HEK293 (cell line): ENCODE data around the gene DNASE2.
A peak's percentile ranks its signal among the peaks of the same experiment; 100 is the strongest.

Experiments used
- CTCF ChIA-PET: fragments of 350-600 bp; formaldehyde crosslinking; extraction: SDS; loops from one replicate; lab custom pipeline; 2021; ENCODE audit warnings: antibody characterized with exemption; lab: Yijun Ruan, JAX
- POLR2A ChIA-PET: fragments of 300-600 bp; formaldehyde crosslinking; extraction: SDS; loops from one replicate; lab custom pipeline; 2020; ENCODE audit warnings: antibody characterized with exemption, inconsistent platforms; lab: Yijun Ruan, JAX
- H3K27ac ChIP-seq: fragments of 200-500 bp; sonication (Bioruptor generic); 2 replicates; pipeline ENCODE4 v1.5.1; 2014; ENCODE audit warnings: low read depth, low read length, control low read depth, inconsistent platforms; ENCODE audit errors: extremely low read depth
- H3K36me3 ChIP-seq, 2 experiments: fragments of 200-500 bp in 1 of 2; sonication (Bioruptor generic) in 1 of 2; 1 replicate in 1 of 2; 2 replicates in 1 of 2; pipeline ENCODE4 v1.5.1; 2014 to 2017; ENCODE audit warnings: inconsistent platforms in 2 of 2, low read length in 2 of 2; ENCODE audit not compliant: control insufficient read depth in 2 of 2, insufficient read depth in 1 of 2
- H3K4me1 ChIP-seq: fragments of 200-500 bp; sonication (Bioruptor generic); 2 replicates; pipeline ENCODE4 v1.5.1; 2014; ENCODE audit warnings: mild to moderate bottlenecking, low read length, inconsistent platforms; ENCODE audit not compliant: control insufficient read depth, insufficient read depth
- H3K4me3 ChIP-seq: 2 replicates; pipeline ENCODE4 v1.5.1; 2011; ENCODE audit warnings: low read depth, mild to moderate bottlenecking, control low read depth, low read length, moderate library complexity
- H3K9me3 ChIP-seq: fragments of 200-500 bp; sonication (Bioruptor generic); 2 replicates; pipeline ENCODE4 v1.5.1; 2014; ENCODE audit warnings: low read depth, low read length, inconsistent platforms; ENCODE audit not compliant: control insufficient read depth, insufficient read depth
- BCL11A ChIP-seq: fragments of 450-650 bp; formaldehyde crosslinking; IDR thresholded peaks from 2 replicates; pipeline ENCODE4 v1.5.1; 2016; ENCODE audit warnings: low read depth, missing biosample characterization, missing genetic modification characterization
- IKZF3 ChIP-seq: fragments of 450-650 bp; IDR thresholded peaks from 2 replicates; pipeline ENCODE4 v1.5.0; 2018; ENCODE audit warnings: missing biosample characterization, mild to moderate bottlenecking, missing genetic modification characterization, moderate library complexity
- KLF1 ChIP-seq: fragments of 450-650 bp; formaldehyde crosslinking; IDR thresholded peaks from 2 replicates; pipeline ENCODE4 v1.5.1; 2016; ENCODE audit warnings: missing biosample characterization, missing genetic modification characterization
- OVOL3 ChIP-seq: fragments of 450-650 bp; formaldehyde crosslinking; IDR thresholded peaks from 2 replicates; pipeline ENCODE4 v1.5.1; 2016; ENCODE audit warnings: missing biosample characterization, missing genetic modification characterization
- ZBTB20 ChIP-seq: fragments of 450-650 bp; formaldehyde crosslinking; IDR thresholded peaks from 2 replicates; pipeline ENCODE4 v1.5.1; 2016; ENCODE audit warnings: missing biosample characterization, missing genetic modification characterization
- ZNF133 ChIP-seq: fragments of 450-650 bp; formaldehyde crosslinking; IDR thresholded peaks from 2 replicates; pipeline ENCODE4 v1.5.1; 2016; ENCODE audit warnings: missing biosample characterization, missing genetic modification characterization
- ZNF155 ChIP-seq: fragments of 450-650 bp; formaldehyde crosslinking; IDR thresholded peaks from 2 replicates; pipeline ENCODE4 v1.5.1; 2016; ENCODE audit warnings: missing biosample characterization, missing genetic modification characterization
- ZNF174 ChIP-seq: fragments of 450-650 bp; formaldehyde crosslinking; IDR thresholded peaks from 2 replicates; pipeline ENCODE4 v1.5.0; 2017; ENCODE audit warnings: missing biosample characterization, mild to moderate bottlenecking, missing genetic modification characterization
- ZNF394 ChIP-seq: fragments of 450-650 bp; formaldehyde crosslinking; IDR thresholded peaks from 2 replicates; pipeline ENCODE4 v1.5.1; 2016; ENCODE audit warnings: missing biosample characterization, missing genetic modification characterization, mild to moderate bottlenecking, moderate library complexity, borderline replicate concordance
- ZNF473 ChIP-seq: fragments of 450-650 bp; formaldehyde crosslinking; IDR thresholded peaks from 2 replicates; pipeline ENCODE4 v1.5.1; 2017; ENCODE audit warnings: missing biosample characterization, missing genetic modification characterization
- ZNF514 ChIP-seq: fragments of 450-650 bp; formaldehyde crosslinking; IDR thresholded peaks from 2 replicates; pipeline ENCODE4 v1.5.1; 2016; ENCODE audit warnings: missing biosample characterization, missing genetic modification characterization
- ZNF555 ChIP-seq: fragments of 450-650 bp; formaldehyde crosslinking; conservative IDR thresholded peaks from 2 replicates; pipeline ENCODE4 v1.5.1; 2017; ENCODE audit warnings: missing biosample characterization, mild to moderate bottlenecking, missing genetic modification characterization, inconsistent platforms
- ZNF600 ChIP-seq: fragments of 450-650 bp; formaldehyde crosslinking; IDR thresholded peaks from 2 replicates; pipeline ENCODE4 v1.5.1; 2016; ENCODE audit warnings: missing biosample characterization, missing genetic modification characterization
- ZNF623 ChIP-seq: fragments of 450-650 bp; formaldehyde crosslinking; IDR thresholded peaks from 2 replicates; pipeline ENCODE4 v1.5.1; 2016; ENCODE audit warnings: missing biosample characterization, missing genetic modification characterization
- ZNF624 ChIP-seq: fragments of 450-650 bp; formaldehyde crosslinking; IDR thresholded peaks from 2 replicates; pipeline ENCODE4 v1.5.1; 2017; ENCODE audit warnings: missing biosample characterization, missing genetic modification characterization
- ZNF626 ChIP-seq: fragments of 450-650 bp; sonication (Bioruptor Pico); formaldehyde crosslinking; IDR thresholded peaks from 2 replicates; pipeline ENCODE4 v1.5.1; 2018; ENCODE audit warnings: missing biosample characterization, missing genetic modification characterization, inconsistent platforms
- ZNF654 ChIP-seq: fragments of 450-650 bp; formaldehyde crosslinking; IDR thresholded peaks from 2 replicates; pipeline ENCODE4 v1.5.1; 2016; ENCODE audit warnings: low read depth, missing biosample characterization, missing genetic modification characterization
- ZNF658 ChIP-seq: fragments of 450-650 bp; formaldehyde crosslinking; IDR thresholded peaks from 2 replicates; pipeline ENCODE4; 2016; ENCODE audit warnings: missing biosample characterization, missing genetic modification characterization
- ZNF785 ChIP-seq: fragments of 450-650 bp; formaldehyde crosslinking; IDR thresholded peaks from 2 replicates; pipeline ENCODE4 v1.5.1; 2016; ENCODE audit warnings: missing biosample characterization, missing genetic modification characterization
- TF ChIP-seq, protein P1 (sequence below): fragments of 450-650 bp; formaldehyde crosslinking; IDR thresholded peaks from 2 replicates; pipeline ENCODE4 v1.5.1; 2016; ENCODE audit warnings: missing biosample characterization, missing genetic modification characterization
- TF ChIP-seq, protein P2 (sequence below): fragments of 450-650 bp; formaldehyde crosslinking; optimal IDR thresholded peaks from 2 replicates; pipeline ENCODE3; 2016; ENCODE audit warnings: missing biosample characterization, mild to moderate bottlenecking, missing genetic modification characterization
- TF ChIP-seq, protein P3 (sequence below): fragments of 450-650 bp; formaldehyde crosslinking; IDR thresholded peaks from 2 replicates; pipeline ENCODE4 v1.5.1; 2016; ENCODE audit warnings: missing biosample characterization, missing genetic modification characterization, borderline replicate concordance
- TF ChIP-seq, protein P4 (sequence below): sonication (generic); formaldehyde crosslinking; IDR thresholded peaks from 2 replicates; pipeline ENCODE4 v1.8.1; 2022; ENCODE audit warnings: mild to moderate bottlenecking, moderate library complexity, missing genetic modification reagents
- TF ChIP-seq, protein P5 (sequence below): fragments of 450-650 bp; formaldehyde crosslinking; IDR thresholded peaks from 2 replicates; pipeline ENCODE4 v1.5.1; 2017; ENCODE audit warnings: missing biosample characterization, missing genetic modification characterization

The DNASE2 gene

DNA sequence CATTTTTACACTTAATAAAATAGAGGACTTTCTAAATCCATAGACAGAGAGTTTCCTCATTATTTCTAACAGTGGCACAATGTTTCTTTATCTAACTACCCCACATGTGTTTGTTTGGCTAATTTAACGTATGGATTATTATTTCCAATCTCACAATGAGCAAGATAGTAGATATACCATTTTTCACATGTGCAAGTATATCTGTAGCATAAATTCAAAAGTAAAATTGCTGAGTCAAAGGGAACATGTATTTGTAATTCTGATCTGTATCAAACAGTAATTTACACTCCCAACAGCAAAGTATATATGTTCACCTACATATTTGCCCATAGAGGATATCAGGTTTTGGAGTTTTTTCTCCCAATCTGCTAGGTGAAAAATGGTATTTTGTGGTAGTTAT is 24.6 kb downstream of the DNASE2 start (continued):
- TF ChIP-seq, protein P1, sequence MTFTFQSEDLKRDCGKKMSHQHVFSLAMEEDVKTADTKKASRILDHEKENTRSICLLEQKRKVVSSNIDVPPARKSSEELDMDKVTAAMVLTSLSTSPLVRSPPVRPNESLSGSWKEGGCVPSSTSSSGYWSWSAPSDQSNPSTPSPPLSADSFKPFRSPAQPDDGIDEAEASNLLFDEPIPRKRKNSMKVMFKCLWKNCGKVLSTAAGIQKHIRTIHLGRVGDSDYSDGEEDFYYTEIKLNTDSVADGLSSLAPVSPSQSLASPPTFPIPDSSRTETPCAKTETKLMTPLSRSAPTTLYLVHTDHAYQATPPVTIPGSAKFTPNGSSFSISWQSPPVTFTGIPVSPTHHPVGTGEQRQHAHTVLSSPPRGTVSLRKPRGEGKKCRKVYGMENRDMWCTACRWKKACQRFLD (tag by site-specific recombination), result no peak
- TF ChIP-seq ZNF514, result no peak
- TF ChIP-seq, protein P2, sequence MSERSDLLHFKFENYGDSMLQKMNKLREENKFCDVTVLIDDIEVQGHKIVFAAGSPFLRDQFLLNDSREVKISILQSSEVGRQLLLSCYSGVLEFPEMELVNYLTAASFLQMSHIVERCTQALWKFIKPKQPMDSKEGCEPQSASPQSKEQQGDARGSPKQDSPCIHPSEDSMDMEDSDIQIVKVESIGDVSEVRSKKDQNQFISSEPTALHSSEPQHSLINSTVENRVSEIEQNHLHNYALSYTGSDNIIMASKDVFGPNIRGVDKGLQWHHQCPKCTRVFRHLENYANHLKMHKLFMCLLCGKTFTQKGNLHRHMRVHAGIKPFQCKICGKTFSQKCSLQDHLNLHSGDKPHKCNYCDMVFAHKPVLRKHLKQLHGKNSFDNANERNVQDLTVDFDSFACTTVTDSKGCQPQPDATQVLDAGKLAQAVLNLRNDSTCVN (tag by site-specific recombination), result no peak
- TF ChIP-seq ZNF473 (tag by site-specific recombination), result no peak

DNA sequence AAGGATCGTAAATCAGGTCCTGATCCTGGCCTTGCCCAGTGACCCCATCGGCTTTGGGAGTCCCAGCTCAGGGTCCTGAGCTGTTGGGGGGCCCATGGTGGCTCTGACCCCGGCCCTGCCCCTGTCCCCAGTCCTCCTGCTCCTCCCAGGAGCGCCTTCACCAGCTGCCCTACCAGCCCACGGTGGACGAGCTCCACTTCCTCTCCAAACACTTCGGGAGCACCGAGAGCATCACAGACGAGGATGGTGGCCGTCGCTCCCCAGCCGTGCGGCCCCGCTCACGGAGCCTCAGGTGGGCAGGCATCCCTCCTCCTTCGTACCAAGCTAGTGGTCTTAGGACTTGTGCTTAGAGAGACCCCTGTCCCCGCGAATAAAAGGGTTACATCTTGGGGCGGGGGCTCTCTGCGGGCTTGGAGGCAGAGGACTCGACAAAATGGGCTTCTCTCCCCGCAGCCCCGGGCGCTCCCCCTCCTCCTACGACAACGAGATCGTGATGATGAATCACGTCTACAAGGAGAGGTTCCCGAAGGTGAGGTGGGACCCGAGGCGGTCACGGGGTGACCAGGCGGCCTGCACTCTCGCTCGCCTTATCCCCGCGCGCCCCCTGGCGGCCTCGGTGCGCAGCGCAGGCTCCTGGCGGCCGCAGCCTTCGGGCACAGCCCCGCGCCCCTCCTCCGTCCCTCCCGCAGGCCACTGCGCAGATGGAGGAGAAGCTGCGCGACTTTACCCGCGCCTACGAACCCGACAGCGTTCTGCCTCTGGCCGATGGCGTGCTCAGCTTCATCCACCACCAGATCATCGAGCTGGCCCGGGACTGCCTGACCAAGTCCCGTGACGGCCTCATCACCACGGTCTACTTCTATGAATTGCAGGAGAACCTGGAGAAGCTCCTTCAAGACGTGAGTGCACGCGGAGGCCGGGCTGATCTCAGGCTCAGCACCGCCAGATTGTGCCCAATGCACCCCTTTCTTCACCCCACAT is 33.8 kb downstream of the DNASE2 start:
- Histone ChIP-seq H3K36me3 (no peaks in the 10 kb centered on the region; a peak in 1 of 3 replicates), H3K4me1 (no peaks in the 10 kb centered on the region), H3K4me3 (peak overlapping the region; percentile 0; the same call in 1 of the 2 replicates), H3K9me3 (no peaks in the 10 kb centered on the region), H3K27ac (no peak overlapping the region)
- ChIA-PET CTCF (interaction anchor here (0.5 to 7.2 kb wide), 57 partner anchors 9 to 923 kb away, joined by 3 to 62 read pairs (median 5); partner anchors contain the start of genes DNASE2, GCDH, GET3 and JUNB), POLR2A (interaction anchor here (0.8 to 1.3 kb wide), 3 partner anchors 56 to 82 kb away, joined by 3 to 6 read pairs (median 4); partner anchors contain the start of gene JUNB)
- TF ChIP-seq ZNF133 (tag by site-specific recombination) (no peak), KLF1 (tag by site-specific recombination) (no peak), ZNF155 (tag by site-specific recombination) (no peak), ZNF394 (peak; percentile 83), BCL11A (tag by site-specific recombination) (peak; percentile 51; the same call in 1 of the 2 replicates), ZNF624 (tag by site-specific recombination) (no peak), ZNF626 (tag by site-specific recombination) (no peak), ZNF555 (tag by site-specific recombination) (no peak), ZNF658 (tag by site-specific recombination) (no peak), ZNF654 (peak; percentile 59), IKZF3 (tag by site-specific recombination) (no peak), ZNF600 (tag by site-specific recombination) (peak; percentile 68; the same call in 1 of the 2 replicates), ZNF623 (tag by site-specific recombination) (no peak), ZNF785 (tag by site-specific recombination) (peak; percentile 100), ZNF174 (no peak), ZBTB20 (no peak), OVOL3 (tag by site-specific recombination) (no peak)
- TF ChIP-seq, protein P3, sequence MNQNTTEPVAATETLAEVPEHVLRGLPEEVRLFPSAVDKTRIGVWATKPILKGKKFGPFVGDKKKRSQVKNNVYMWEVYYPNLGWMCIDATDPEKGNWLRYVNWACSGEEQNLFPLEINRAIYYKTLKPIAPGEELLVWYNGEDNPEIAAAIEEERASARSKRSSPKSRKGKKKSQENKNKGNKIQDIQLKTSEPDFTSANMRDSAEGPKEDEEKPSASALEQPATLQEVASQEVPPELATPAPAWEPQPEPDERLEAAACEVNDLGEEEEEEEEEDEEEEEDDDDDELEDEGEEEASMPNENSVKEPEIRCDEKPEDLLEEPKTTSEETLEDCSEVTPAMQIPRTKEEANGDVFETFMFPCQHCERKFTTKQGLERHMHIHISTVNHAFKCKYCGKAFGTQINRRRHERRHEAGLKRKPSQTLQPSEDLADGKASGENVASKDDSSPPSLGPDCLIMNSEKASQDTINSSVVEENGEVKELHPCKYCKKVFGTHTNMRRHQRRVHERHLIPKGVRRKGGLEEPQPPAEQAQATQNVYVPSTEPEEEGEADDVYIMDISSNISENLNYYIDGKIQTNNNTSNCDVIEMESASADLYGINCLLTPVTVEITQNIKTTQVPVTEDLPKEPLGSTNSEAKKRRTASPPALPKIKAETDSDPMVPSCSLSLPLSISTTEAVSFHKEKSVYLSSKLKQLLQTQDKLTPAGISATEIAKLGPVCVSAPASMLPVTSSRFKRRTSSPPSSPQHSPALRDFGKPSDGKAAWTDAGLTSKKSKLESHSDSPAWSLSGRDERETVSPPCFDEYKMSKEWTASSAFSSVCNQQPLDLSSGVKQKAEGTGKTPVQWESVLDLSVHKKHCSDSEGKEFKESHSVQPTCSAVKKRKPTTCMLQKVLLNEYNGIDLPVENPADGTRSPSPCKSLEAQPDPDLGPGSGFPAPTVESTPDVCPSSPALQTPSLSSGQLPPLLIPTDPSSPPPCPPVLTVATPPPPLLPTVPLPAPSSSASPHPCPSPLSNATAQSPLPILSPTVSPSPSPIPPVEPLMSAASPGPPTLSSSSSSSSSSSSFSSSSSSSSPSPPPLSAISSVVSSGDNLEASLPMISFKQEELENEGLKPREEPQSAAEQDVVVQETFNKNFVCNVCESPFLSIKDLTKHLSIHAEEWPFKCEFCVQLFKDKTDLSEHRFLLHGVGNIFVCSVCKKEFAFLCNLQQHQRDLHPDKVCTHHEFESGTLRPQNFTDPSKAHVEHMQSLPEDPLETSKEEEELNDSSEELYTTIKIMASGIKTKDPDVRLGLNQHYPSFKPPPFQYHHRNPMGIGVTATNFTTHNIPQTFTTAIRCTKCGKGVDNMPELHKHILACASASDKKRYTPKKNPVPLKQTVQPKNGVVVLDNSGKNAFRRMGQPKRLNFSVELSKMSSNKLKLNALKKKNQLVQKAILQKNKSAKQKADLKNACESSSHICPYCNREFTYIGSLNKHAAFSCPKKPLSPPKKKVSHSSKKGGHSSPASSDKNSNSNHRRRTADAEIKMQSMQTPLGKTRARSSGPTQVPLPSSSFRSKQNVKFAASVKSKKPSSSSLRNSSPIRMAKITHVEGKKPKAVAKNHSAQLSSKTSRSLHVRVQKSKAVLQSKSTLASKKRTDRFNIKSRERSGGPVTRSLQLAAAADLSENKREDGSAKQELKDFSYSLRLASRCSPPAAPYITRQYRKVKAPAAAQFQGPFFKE (tag by site-specific recombination), result no peak
- TF ChIP-seq, protein P4, sequence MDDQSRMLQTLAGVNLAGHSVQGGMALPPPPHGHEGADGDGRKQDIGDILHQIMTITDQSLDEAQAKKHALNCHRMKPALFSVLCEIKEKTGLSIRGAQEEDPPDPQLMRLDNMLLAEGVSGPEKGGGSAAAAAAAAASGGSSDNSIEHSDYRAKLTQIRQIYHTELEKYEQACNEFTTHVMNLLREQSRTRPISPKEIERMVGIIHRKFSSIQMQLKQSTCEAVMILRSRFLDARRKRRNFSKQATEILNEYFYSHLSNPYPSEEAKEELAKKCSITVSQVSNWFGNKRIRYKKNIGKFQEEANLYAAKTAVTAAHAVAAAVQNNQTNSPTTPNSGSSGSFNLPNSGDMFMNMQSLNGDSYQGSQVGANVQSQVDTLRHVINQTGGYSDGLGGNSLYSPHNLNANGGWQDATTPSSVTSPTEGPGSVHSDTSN (CRISPR knock-in tag), result peak; percentile 79
- TF ChIP-seq, protein P5, sequence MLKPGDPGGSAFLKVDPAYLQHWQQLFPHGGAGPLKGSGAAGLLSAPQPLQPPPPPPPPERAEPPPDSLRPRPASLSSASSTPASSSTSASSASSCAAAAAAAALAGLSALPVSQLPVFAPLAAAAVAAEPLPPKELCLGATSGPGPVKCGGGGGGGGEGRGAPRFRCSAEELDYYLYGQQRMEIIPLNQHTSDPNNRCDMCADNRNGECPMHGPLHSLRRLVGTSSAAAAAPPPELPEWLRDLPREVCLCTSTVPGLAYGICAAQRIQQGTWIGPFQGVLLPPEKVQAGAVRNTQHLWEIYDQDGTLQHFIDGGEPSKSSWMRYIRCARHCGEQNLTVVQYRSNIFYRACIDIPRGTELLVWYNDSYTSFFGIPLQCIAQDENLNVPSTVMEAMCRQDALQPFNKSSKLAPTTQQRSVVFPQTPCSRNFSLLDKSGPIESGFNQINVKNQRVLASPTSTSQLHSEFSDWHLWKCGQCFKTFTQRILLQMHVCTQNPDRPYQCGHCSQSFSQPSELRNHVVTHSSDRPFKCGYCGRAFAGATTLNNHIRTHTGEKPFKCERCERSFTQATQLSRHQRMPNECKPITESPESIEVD (tag by site-specific recombination), result no peak
